LNCaP clone FGC (cell line): ENCODE data around the gene ENTPD2.
A peak's percentile ranks its signal among the peaks of the same experiment; 100 is the strongest.
"Not testable (repeated sequence)": the region's sequence is repeated elsewhere in the genome, so short reads cannot be mapped to it uniquely, and the experiment has no call there.

ENCODE experiments used
- DNase-seq: peaks from one replicate; pipeline ENCODE4 v3.0.0-alpha.2; 2011; ENCODE audit warnings: low read depth
- H3K4me3 ChIP-seq: 2 replicates; pipeline ENCODE4 v1.5.1; 2011; ENCODE audit warnings: mild to moderate bottlenecking, low read depth, low read length, control low read depth
- CTCF ChIP-seq: IDR thresholded peaks from 2 replicates; pipeline ENCODE4 v1.5.1; 2012; ENCODE audit warnings: mild to moderate bottlenecking; ENCODE audit not compliant: control insufficient read depth, insufficient read depth; ENCODE audit errors: extremely low read depth

ENTPD2 gene

GRCh38 chr9:137067860-137068538, 14.1 kb upstream of the ENTPD2 start:
- peak overlapping the region; percentile 64 for H3K4me3 ChIP-seq
- peak; percentile 72 for DNase-seq
- peak; percentile 71 for TF ChIP-seq CTCF

GRCh38 chr9:137066096-137066861, 12.4 kb upstream of the ENTPD2 start:
- no peak for DNase-seq
- no peak overlapping the region for H3K4me3 ChIP-seq
- TF ChIP-seq CTCF, result no peak

GRCh38 chr9:137065336-137065967, 11.6 kb upstream of the ENTPD2 start:
- no peak for DNase-seq
- TF ChIP-seq CTCF, result no peak
- no peak overlapping the region for H3K4me3 ChIP-seq

GRCh38 chr9:137064880-137065164, 11.0 kb upstream of the ENTPD2 start:
- no peak for DNase-seq
- no peak overlapping the region for H3K4me3 ChIP-seq
- no peak for TF ChIP-seq CTCF

- no peak overlapping the region for H3K4me3 ChIP-seq
- DNase-seq, result no peak
- peak; percentile 98 for TF ChIP-seq CTCF
Measured at GRCh38 chr9:137064027-137064879, 10.4 kb upstream of the ENTPD2 start.

GRCh38 chr9:137063311-137064026, 9.6 kb upstream of the ENTPD2 start:
- no peak overlapping the region for H3K4me3 ChIP-seq
- DNase-seq, result no peak
- no peak for TF ChIP-seq CTCF

- not testable (repeated sequence) for DNase-seq, H3K4me3 ChIP-seq
Measured at GRCh38 chr9:137062798-137063197, 8.9 kb upstream of the ENTPD2 start.
